GM19238 (cell line): ENCODE data around the gene SEMA4F.

Experiments
- DNase-seq: peaks from one replicate; pipeline ENCODE4 v3.0.0; 2011; ENCODE audit warnings: low spot score; ENCODE audit not compliant: insufficient read length

Gene SEMA4F

GRCh38 chr2:74658516-74658915 is 4.5 kb downstream of the SEMA4F start:
- DNase-seq, result no peak

GRCh38 chr2:74659462-74659861 is 5.4 kb downstream of the SEMA4F start:
- DNase-seq, result no peak

GRCh38 chr2:74668087-74668486 is 14.0 kb downstream of the SEMA4F start:
- DNase-seq, result no peak

- DNase-seq, result no peak
Measured at GRCh38 chr2:74670263-74670662, 16.2 kb downstream of the SEMA4F start.

- no peak for DNase-seq
Measured at GRCh38 chr2:74671479-74671878, 17.4 kb downstream of the SEMA4F start.

GRCh38 chr2:74673826-74674528 is 19.9 kb downstream of the SEMA4F start:
- no peak for DNase-seq

- no peak for DNase-seq
Measured at GRCh38 chr2:74675090-74675489, 21.0 kb downstream of the SEMA4F start.

GRCh38 chr2:74676331-74676730 is 22.3 kb downstream of the SEMA4F start:
- DNase-seq, result no peak

- no peak for DNase-seq
Measured at GRCh38 chr2:74679615-74680014, 25.6 kb downstream of the SEMA4F start.

- DNase-seq, result no peak
Measured at GRCh38 chr2:74682501-74682900, 28.5 kb downstream of the SEMA4F start.

GRCh38 chr2:74685408-74685807 is 31.4 kb downstream of the SEMA4F start:
- DNase-seq, result no peak

- DNase-seq, result no peak
Measured at GRCh38 chr2:74688881-74689280, 34.8 kb downstream of the SEMA4F start.

GRCh38 chr2:74689671-74690070 is 35.6 kb downstream of the SEMA4F start:
- DNase-seq, result no peak

GRCh38 chr2:74690571-74690970 is 36.5 kb downstream of the SEMA4F start:
- DNase-seq, result peak; percentile 45

GRCh38 chr2:74691929-74692328 is 37.9 kb downstream of the SEMA4F start:
- DNase-seq, result no peak

- no peak for DNase-seq
Measured at GRCh38 chr2:74693213-74693612, 39.2 kb downstream of the SEMA4F start.

- no peak for DNase-seq
Measured at GRCh38 chr2:74693668-74694067, 39.6 kb downstream of the SEMA4F start.

- no peak for DNase-seq
Measured at GRCh38 chr2:74694281-74694680, 40.2 kb downstream of the SEMA4F start.

GRCh38 chr2:74695663-74696062 is 41.6 kb downstream of the SEMA4F start:
- DNase-seq, result no peak

- no peak for DNase-seq
Measured at GRCh38 chr2:74696829-74697228, 42.8 kb downstream of the SEMA4F start.

GRCh38 chr2:74700643-74701372 is 46.8 kb downstream of the SEMA4F start:
- DNase-seq, result no peak

GRCh38 chr2:74702001-74702715 is 48.1 kb downstream of the SEMA4F start:
- DNase-seq, result no peak
